CD4-positive, alpha-beta memory T cell (primary cell): ENCODE results near the gene IGSF23. TPM values are rescaled to one million over a fixed set of nuclear protein-coding genes. Genes with fewer than 3 reads are reported as not detected.
A peak's percentile ranks its signal among the peaks of the same experiment; 100 is the strongest.
"Not testable (repeated sequence)": the region's sequence is repeated elsewhere in the genome, so short reads cannot be mapped to it uniquely, and the experiment has no call there.

ENCODE experiments used
- CTCF ChIA-PET: fragments of 350-600 bp; sonication (Branson Sonifier 250); formaldehyde crosslinking; loops from one replicate; lab custom pipeline; 2021; ENCODE audit warnings: inconsistent platforms; ENCODE audit not compliant: partially characterized antibody; lab: Charles Lee
- POLR2A ChIA-PET: fragments of 350-600 bp; sonication (Branson Sonifier 250); formaldehyde crosslinking; loops from one replicate; lab custom pipeline; 2021; ENCODE audit not compliant: partially characterized antibody; lab: Charles Lee
- DNase-seq, 5 donors: peaks; one replicate each; pipeline versions ENCODE4 v3.0.0 to v3.0.0-alpha.2; 2020 to 2022; ENCODE audit warnings: mixed read lengths in 1 of 5
- H3K27ac ChIP-seq: one replicate; pipeline ENCODE4 v1.7.0; 2013; ENCODE audit warnings: low read depth, low read length
- H3K27me3 ChIP-seq: 2 replicates; pipeline ENCODE4 v1.7.0; 2013; ENCODE audit warnings: mild to moderate bottlenecking, low read length, moderate library complexity; ENCODE audit not compliant: insufficient read depth
- H3K36me3 ChIP-seq: 2 replicates; pipeline ENCODE4 v1.7.0; 2013; ENCODE audit warnings: mild to moderate bottlenecking, low read length, moderate library complexity; ENCODE audit not compliant: insufficient read depth
- H3K4me1 ChIP-seq: 2 replicates; pipeline ENCODE4 v1.7.0; 2013; ENCODE audit warnings: mild to moderate bottlenecking, low read length, moderate library complexity; ENCODE audit not compliant: insufficient read depth
- H3K4me3 ChIP-seq, 2 donors: one replicate each; pipeline ENCODE4 v1.7.0; 2013; ENCODE audit warnings: low read length in 2 of 2, mild to moderate bottlenecking in 1 of 2
- H3K9me3 ChIP-seq, 2 donors: one replicate each; pipeline ENCODE4 v1.7.0; 2013; ENCODE audit warnings: low read length in 2 of 2, control low read depth in 1 of 2; ENCODE audit not compliant: control insufficient read depth in 1 of 2
- H3K27ac Mint-ChIP-seq, 7 donors: one replicate each; pipeline ENCODE4 v1.8.0; 2020 to 2021; ENCODE audit warnings: mixed read lengths in 7 of 7, mild to moderate bottlenecking in 6 of 7, inconsistent platforms in 3 of 7, moderate library complexity in 3 of 7
- H3K27me3 Mint-ChIP-seq, 2 donors: one replicate each; pipeline ENCODE4 v1.8.0; 2020 to 2021; ENCODE audit warnings: mixed read lengths in 2 of 2
- H3K36me3 Mint-ChIP-seq, 2 donors: one replicate each; pipeline ENCODE4 v1.8.0; 2020 to 2021; ENCODE audit warnings: mixed read lengths in 2 of 2, inconsistent platforms in 1 of 2, mild to moderate bottlenecking in 1 of 2
- H3K4me1 Mint-ChIP-seq, 4 donors: one replicate each; pipeline ENCODE4 v1.8.0; 2020 to 2021; ENCODE audit warnings: mixed read lengths in 4 of 4, mild to moderate bottlenecking in 1 of 4
- H3K4me3 Mint-ChIP-seq, 8 donors: one replicate each; pipeline ENCODE4 v1.8.0; 2020 to 2021; ENCODE audit warnings: mixed read lengths in 8 of 8, mild to moderate bottlenecking in 7 of 8, moderate library complexity in 6 of 8, inconsistent platforms in 3 of 8
- H3K9me3 Mint-ChIP-seq, 8 donors: one replicate each; pipeline ENCODE4 v1.8.0; 2020 to 2021; ENCODE audit warnings: mixed read lengths in 8 of 8, mild to moderate bottlenecking in 5 of 8, inconsistent platforms in 3 of 8, moderate library complexity in 1 of 8
- intact Hi-C: fragments of 100-400 bp; cut with micrococcal nuclease; formaldehyde crosslinking; loops from one replicate; pipeline ENCODE4 v1.15.1; 2023
- polyA plus RNA-seq, 2 donors: library from polyadenylated mRNA; unstranded; fragments of 300-500 nt; fragmentation: Illumina TruSeq; gene quantifications; one replicate each; pipeline ENCODE4 v1.2.3, GENCODE V29; 2021
- total RNA-seq, 2 experiments: library from RNA; stranded (reverse); gene quantifications; one replicate each; pipeline ENCODE4 v1.2.3, GENCODE V29; 2021

The IGSF23 gene
- total and polyA plus RNA-seq, 4 experiments from 2014 or later = not detected

DNA sequence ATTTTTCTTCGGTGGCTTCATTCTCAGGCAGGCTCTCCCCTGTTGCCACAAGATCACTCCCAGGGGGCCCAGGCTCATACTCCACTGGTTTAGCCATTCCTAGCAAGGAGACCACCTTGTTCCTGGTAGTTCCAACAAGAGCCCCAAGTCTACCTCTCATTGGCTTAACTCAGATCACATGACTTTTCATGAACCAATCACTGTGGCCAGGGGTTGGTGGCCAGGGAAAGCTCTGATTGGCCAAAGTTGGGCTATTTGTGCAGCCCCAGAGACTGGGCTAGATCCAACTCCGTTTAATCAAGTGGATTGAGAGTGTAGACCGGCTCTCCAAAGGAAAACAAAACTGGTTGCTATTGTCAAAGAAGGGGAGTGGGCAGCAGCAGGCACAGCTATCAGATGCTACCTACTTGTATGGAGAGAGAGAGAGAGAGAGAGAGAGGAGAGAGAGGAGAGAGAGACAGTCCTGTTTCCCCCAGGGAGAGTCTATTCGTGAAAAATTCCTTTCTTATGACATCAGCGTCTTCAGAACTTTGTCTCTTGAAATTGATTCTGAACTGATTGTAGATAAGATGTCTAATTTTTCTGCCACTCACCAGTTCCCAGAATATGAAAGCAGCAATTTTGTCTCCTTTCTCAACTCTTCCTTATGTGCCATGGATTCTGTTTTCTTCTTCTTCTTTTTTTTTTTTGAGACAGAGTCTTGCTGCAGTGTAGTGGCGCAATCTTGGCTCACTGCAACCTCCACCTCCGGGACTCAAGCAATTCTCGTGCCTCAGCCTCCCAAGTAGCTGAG, 63.9 kb downstream of the IGSF23 start:
- Mint-ChIP-seq H3K27ac (peak overlapping the region in 1 of 7 donors; percentile 48), H3K4me1 (no peaks in the 10 kb centered on the region), H3K36me3 (no peaks in the 10 kb centered on the region), H3K27me3 (peaks cover 0 to 14% of the 10 kb centered on the region in 2 donors), H3K9me3 (peaks cover 0 to 2% (median 0%) of the 10 kb centered on the region in 8 donors), H3K4me3 (no peak overlapping the region)
- Histone ChIP-seq H3K9me3 (no peaks in the 10 kb centered on the region), H3K4me1 (no peaks in the 10 kb centered on the region), H3K27ac (no peak overlapping the region), H3K27me3 (no peaks in the 10 kb centered on the region), H3K36me3 (no peaks in the 10 kb centered on the region), H3K4me3 (no peak overlapping the region)
- intact Hi-C loops = no loop called here
- ChIA-PET CTCF (interaction anchor here (1.2 to 1.5 kb wide), 2 partner anchors 19 to 95 kb away, joined by 3 read pairs; no protein-coding TSS in a partner anchor), POLR2A (no interaction called here)
- no peak for DNase-seq

DNA sequence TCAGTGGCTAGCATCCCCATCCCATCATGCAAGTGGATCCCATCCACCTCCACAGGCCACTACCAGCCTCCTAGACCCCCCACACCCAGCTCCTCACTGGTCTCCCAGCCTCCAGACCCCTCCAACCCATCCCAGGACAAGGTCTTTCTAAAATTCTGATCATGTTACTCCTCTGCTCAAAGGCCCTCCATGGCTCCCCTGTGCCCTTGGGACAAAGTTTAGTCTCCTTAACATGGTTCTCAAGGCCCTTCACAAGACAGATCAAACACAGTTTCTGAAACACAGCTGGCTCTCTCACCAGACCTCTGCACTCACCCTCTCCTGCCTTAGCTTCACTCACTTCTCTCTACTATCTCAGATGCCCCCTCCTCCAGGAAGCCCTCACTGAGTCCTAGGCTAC, 67.2 kb downstream of the IGSF23 start:
- no peaks in the 10 kb centered on the region for H3K36me3 ChIP-seq
- DNase-seq = no peak
- no peak overlapping the region for H3K27ac Mint-ChIP-seq
- intact Hi-C loops = no loop called here
- ChIA-PET POLR2A (no interaction called here), CTCF (interaction anchor here (1.1 kb wide), 1 partner anchor 23 kb away, joined by 3 read pairs; no protein-coding TSS in a partner anchor)
- H3K4me1 Mint-ChIP-seq = peaks cover 0 to 4% (median 4%) of the 10 kb centered on the region in 4 donors
- H3K36me3 Mint-ChIP-seq = no peaks in the 10 kb centered on the region
- no peak overlapping the region for H3K4me3 ChIP-seq
- no peaks in the 10 kb centered on the region for H3K4me1 ChIP-seq
- H3K9me3 Mint-ChIP-seq = no peaks in the 10 kb centered on the region
- no peaks in the 10 kb centered on the region for H3K27me3 ChIP-seq
- no peak overlapping the region for H3K4me3 Mint-ChIP-seq
- H3K27ac ChIP-seq = no peak overlapping the region
- peaks cover 5 to 16% of the 10 kb centered on the region in 2 donors for H3K27me3 Mint-ChIP-seq
- no peaks in the 10 kb centered on the region for H3K9me3 ChIP-seq

DNA sequence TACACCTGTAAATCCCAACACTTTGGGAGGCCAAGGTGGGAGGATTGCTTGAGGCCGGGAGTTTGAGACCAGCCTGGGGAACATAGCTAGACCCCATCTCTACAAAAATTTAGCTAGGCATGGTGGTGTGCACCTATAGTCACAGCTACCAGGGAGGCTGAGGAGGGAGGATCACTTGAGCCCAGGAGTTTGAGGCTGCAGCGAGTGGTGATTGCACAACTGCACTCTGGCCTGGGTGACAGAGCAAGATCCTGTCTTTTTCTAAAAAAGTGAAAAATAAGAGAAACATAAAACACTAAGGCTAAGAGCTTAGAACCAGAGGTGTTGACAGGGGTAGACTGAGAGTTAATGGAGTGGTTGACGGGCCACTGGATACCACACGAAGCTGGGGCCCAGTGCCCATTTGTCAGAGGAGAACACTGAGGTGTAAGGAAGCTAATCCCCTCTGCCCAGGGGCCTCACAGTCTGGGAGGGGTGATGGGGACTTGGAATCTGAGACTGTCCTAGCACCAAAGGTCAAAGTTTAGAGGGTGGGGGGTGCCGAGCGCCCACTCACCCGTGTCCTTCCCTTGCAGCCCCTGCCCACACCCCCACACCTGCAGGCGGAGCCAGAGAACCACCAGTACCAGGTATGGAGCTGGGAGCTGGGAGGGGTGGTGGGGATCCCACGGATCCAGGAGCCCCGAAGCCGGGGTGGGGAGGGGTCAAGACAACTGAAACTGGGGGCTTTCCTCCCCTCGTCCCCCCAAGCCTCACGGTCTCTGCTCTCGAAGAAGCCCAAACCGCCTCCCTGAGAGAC, 68.8 kb downstream of the IGSF23 start:
- no peaks in the 10 kb centered on the region for H3K36me3 Mint-ChIP-seq
- ChIA-PET POLR2A (no interaction called here), CTCF (interaction anchor here (0.7 to 1.5 kb wide), 3 partner anchors 9 to 27 kb away, joined by 3 read pairs; no protein-coding TSS in a partner anchor)
- H3K4me3 Mint-ChIP-seq = no peak overlapping the region
- peaks cover 0 to 5% (median 4%) of the 10 kb centered on the region in 4 donors for H3K4me1 Mint-ChIP-seq
- H3K27ac ChIP-seq = no peak overlapping the region
- intact Hi-C loops = no loop called here
- no peaks in the 10 kb centered on the region for H3K27me3 ChIP-seq
- no peaks in the 10 kb centered on the region for H3K9me3 ChIP-seq
- H3K27me3 Mint-ChIP-seq = peaks cover 6 to 19% of the 10 kb centered on the region in 2 donors
- no peaks in the 10 kb centered on the region for H3K4me1 ChIP-seq
- no peak overlapping the region for H3K4me3 ChIP-seq
- H3K9me3 Mint-ChIP-seq = no peaks in the 10 kb centered on the region
- no peak for DNase-seq
- H3K36me3 ChIP-seq = no peaks in the 10 kb centered on the region
- no peak overlapping the region for H3K27ac Mint-ChIP-seq

DNA sequence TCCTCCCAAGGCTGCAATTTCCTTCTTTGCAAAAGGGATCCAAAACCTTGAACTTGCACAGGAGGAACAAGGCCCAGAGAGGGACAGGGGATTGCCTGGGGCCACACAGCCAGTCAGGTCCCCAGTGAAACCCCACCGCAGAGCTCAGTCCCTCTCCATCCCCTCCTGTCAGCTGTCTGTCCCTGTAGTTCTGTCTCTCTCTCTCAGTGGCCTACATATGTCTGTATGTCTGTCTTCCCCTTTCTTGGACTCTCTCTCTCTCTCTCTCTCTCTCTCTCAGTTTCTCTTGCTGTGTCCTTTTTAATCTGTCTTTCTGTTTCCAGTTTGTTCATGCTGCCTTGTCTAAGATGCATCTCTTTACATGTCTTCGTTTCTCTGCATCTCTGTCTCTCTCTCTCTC, 69.4 kb downstream of the IGSF23 start:
- Mint-ChIP-seq H3K27me3 (peaks cover 8 to 22% of the 10 kb centered on the region in 2 donors), H3K36me3 (no peaks in the 10 kb centered on the region), H3K9me3 (no peaks in the 10 kb centered on the region), H3K4me3 (no peak overlapping the region), H3K4me1 (peaks cover 0 to 5% (median 4%) of the 10 kb centered on the region in 4 donors), H3K27ac (peak overlapping the region in 2 of 7 donors; percentile 59 to 65)
- H3K4me1 ChIP-seq = no peaks in the 10 kb centered on the region
- no peak overlapping the region for H3K4me3 ChIP-seq
- no peaks in the 10 kb centered on the region for H3K27me3 ChIP-seq
- ChIA-PET CTCF (interaction anchor here (1.2 to 1.5 kb wide), 2 partner anchors 8 to 89 kb away, joined by 3 to 4 read pairs; no protein-coding TSS in a partner anchor), POLR2A (no interaction called here)
- no peak for DNase-seq
- intact Hi-C loops = no loop called here
- no peaks in the 10 kb centered on the region for H3K36me3 ChIP-seq
- H3K9me3 ChIP-seq = no peaks in the 10 kb centered on the region
- H3K27ac ChIP-seq = no peak overlapping the region

DNA sequence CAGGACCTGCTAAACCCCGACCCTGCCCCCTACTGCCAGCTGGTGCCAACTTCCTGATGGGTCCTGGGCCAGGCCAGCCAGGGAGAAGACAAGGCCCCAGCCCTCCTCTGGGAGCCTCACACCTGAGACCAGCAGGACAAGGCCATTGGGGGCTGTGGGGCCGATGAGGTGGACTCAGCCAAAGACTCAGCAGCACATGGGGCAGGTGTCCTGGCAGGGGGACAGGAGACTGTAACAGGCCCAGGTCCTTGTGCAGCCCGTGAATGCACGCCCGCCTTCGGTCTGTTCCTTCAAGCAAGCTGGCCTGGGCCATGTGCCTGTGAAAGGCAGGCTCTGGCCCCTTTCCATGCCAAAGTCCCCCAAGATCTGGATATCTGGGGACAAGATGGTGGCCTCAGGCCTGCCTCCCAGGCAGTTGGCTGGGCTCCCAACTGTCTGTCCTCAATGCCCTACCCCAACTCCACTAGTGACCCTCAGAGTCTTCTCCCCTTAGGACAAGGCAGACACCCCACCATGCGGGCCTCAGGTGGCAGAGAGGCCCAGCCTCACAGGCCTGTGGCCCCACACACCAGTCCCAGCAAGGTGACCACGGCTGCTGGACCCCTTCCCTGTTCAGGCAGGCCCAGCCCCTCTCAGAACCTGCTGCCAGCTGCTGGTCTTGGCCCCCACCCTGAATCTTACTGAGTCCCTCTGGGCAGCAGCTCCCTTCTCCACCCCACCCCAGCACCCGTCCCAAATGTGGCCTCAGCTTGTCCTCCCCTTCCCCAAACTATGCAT, 70.3 kb downstream of the IGSF23 start:
- no peaks in the 10 kb centered on the region for H3K36me3 Mint-ChIP-seq
- no peak overlapping the region for H3K4me3 Mint-ChIP-seq
- H3K27ac Mint-ChIP-seq = no peak overlapping the region
- no peak for DNase-seq
- H3K27ac ChIP-seq = no peak overlapping the region
- H3K27me3 ChIP-seq = no peaks in the 10 kb centered on the region
- no peaks in the 10 kb centered on the region for H3K9me3 Mint-ChIP-seq
- H3K4me3 ChIP-seq = no peak overlapping the region
- H3K36me3 ChIP-seq = no peaks in the 10 kb centered on the region
- POLR2A ChIA-PET = no interaction called here
- H3K9me3 ChIP-seq = no peaks in the 10 kb centered on the region
- peaks cover 9 to 23% of the 10 kb centered on the region in 2 donors for H3K27me3 Mint-ChIP-seq
- intact Hi-C loops = no loop called here
- no peaks in the 10 kb centered on the region for H3K4me1 ChIP-seq
- CTCF ChIA-PET = interaction anchor here (1.2 to 1.5 kb wide), 2 partner anchors 7 to 89 kb away, joined by 3 to 4 read pairs; no protein-coding TSS in a partner anchor
- peaks cover 0 to 5% (median 4%) of the 10 kb centered on the region in 4 donors for H3K4me1 Mint-ChIP-seq

DNA sequence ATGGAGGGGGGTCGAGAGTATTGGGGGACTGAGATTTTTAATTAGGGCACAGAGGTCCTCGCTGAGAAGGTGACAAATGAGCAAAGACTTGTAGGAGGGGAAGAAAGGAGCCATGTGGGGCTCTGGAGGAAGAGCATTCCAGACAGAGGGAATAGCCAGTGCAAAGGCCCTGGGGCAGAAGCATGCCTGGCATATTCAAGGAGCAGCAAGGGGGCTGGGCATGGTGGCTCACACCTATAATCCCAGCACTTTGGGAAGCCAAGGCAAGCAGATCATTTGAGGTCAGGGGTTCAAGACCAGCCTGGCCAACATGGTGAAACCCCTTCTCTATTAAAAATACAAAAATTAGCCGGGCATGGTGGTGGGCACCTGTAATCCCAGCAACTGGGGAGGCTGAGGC, 71.0 kb downstream of the IGSF23 start:
- not testable (repeated sequence) for H3K4me1 ChIP-seq

More for the DNA sequence above, 71.0 kb downstream of the IGSF23 start:
- H3K9me3 ChIP-seq, H3K27ac ChIP-seq, H3K27ac Mint-ChIP-seq, H3K36me3 Mint-ChIP-seq, POLR2A ChIA-PET, H3K4me1 Mint-ChIP-seq, H3K4me3 Mint-ChIP-seq, intact Hi-C loops, H3K27me3 ChIP-seq, DNase-seq, H3K36me3 ChIP-seq, CTCF ChIA-PET, H3K4me3 ChIP-seq, H3K9me3 Mint-ChIP-seq: not testable (repeated sequence)
- H3K27me3 Mint-ChIP-seq = peaks cover 9 to 24% of the 10 kb centered on the region in 2 donors
